Hepatocyte (in vitro differentiated cells): Measurements from ENCODE around the gene VANGL2. TPM values are rescaled to one million over a fixed set of nuclear protein-coding genes. Genes with fewer than 3 reads are reported as not detected.

Experiments used
- DNase-seq: peaks from one replicate; pipeline ENCODE4 v3.0.0-alpha.2; 2016; ENCODE audit warnings: low spot score
- H2AFZ ChIP-seq: fragments of 200-600 bp; sonication (generic); 2 replicates; pipeline ENCODE4 v1.6.0; 2016; ENCODE audit warnings: antibody characterized with exemption, mild to moderate bottlenecking
- H3K27ac ChIP-seq: fragments of 200-600 bp; sonication (generic); 2 replicates; pipeline ENCODE4 v1.5.1; 2016; ENCODE audit warnings: mild to moderate bottlenecking
- H3K27me3 ChIP-seq: fragments of 200-600 bp; sonication (generic); 2 replicates; pipeline ENCODE4 v1.6.1; 2016
- H3K36me3 ChIP-seq: fragments of 200-600 bp; sonication (generic); replicated peaks from 2 replicates; pipeline ENCODE4 v1.5.1; 2016; ENCODE audit warnings: low read depth; ENCODE audit not compliant: insufficient read depth
- H3K4me1 ChIP-seq: fragments of 200-600 bp; sonication (generic); 2 replicates; pipeline ENCODE4 v1.5.1; 2016; ENCODE audit warnings: mild to moderate bottlenecking, moderate library complexity; ENCODE audit not compliant: insufficient read depth
- H3K4me2 ChIP-seq: fragments of 200-600 bp; sonication (generic); 2 replicates; pipeline ENCODE4 v1.6.0; 2016
- H3K4me3 ChIP-seq: fragments of 200-600 bp; sonication (generic); 2 replicates; pipeline ENCODE4 v1.5.1; 2016; ENCODE audit warnings: mild to moderate bottlenecking
- H3K79me2 ChIP-seq: fragments of 200-600 bp; sonication (generic); 2 replicates; pipeline ENCODE4 v1.6.0; 2017; ENCODE audit warnings: mild to moderate bottlenecking
- H3K9me2 ChIP-seq: fragments of 200-600 bp; sonication (generic); replicated peaks from 2 replicates; pipeline ENCODE4 v1.6.0; 2017; ENCODE audit warnings: mild to moderate bottlenecking; ENCODE audit not compliant: insufficient read depth
- H3K9me3 ChIP-seq: fragments of 200-600 bp; sonication (generic); 2 replicates; pipeline ENCODE4 v1.5.1; 2016; ENCODE audit warnings: low read depth, mild to moderate bottlenecking
- H4K20me1 ChIP-seq: fragments of 200-600 bp; sonication (generic); 2 replicates; pipeline ENCODE4 v1.6.0; 2016; ENCODE audit warnings: mild to moderate bottlenecking; ENCODE audit not compliant: insufficient read depth, poor library complexity, severe bottlenecking
- EZH2 ChIP-seq: fragments of 200-600 bp; sonication (generic); IDR thresholded peaks from 2 replicates; pipeline ENCODE4 v1.6.1; 2016; ENCODE audit warnings: antibody characterized with exemption, mild to moderate bottlenecking, borderline replicate concordance
- EZH2phosphoT487 ChIP-seq: fragments of 200-600 bp; sonication (generic); IDR thresholded peaks from one replicate; pipeline ENCODE4 v1.6.1; 2018; ENCODE audit warnings: antibody characterized with exemption, mild to moderate bottlenecking, low read depth, moderate library complexity; ENCODE audit not compliant: unreplicated experiment, severe bottlenecking
- WGBS: methylation state at CpG from one replicate; pipeline ENCODE4 v1.1.6; 2016; ENCODE audit warnings: low lambda C conversion rate; ENCODE audit errors: missing lambda C conversion rate; 5-methylcytosine and 5-hydroxymethylcytosine counted together
- polyA plus RNA-seq: library from polyadenylated mRNA; unstranded; fragments of >200 nt; fragmentation: Nextera tagmentation; extraction: Ambion mirVana; gene quantifications from 2 replicates; pipeline ENCODE4 v1.2.1, GENCODE V29; 2016
- total RNA-seq: library from RNA; depleted of rRNA; stranded (reverse); fragments of >200 nt; gene quantifications from 2 replicates; pipeline ENCODE4 v1.2.3, GENCODE V29; 2014
- TF ChIP-seq, protein P1 (sequence below): fragments of 200-600 bp; sonication (generic); IDR thresholded peaks from 2 replicates; pipeline ENCODE4 v1.5.1; 2016; ENCODE audit warnings: antibody characterized with exemption, mild to moderate bottlenecking; ENCODE audit not compliant: poor library complexity

Gene VANGL2
- total and polyA plus RNA-seq, 2 experiments from 2014 or later, result 8.2 to 10.9 TPM

DNA sequence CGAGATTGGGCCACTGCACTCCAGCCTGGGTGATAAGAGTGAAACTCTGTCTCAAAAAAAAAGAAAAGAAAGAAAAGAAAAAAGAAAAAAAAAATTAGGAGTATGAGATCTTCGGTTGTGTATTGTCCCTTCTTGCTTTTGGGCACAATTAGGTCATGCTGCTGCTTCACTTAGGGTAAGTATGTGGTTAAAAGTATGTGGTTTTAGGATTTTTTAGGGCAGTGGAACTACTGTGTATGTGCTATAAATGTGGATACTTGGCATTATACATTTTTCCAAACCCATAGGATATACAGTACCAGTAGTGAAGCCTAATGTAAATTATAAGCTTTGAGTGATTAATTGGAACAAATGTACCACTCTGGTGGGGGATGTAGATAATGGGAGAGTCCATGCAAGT lies 31.2 kb downstream of the VANGL2 start:
- no peak overlapping the region for H3K4me3 ChIP-seq
- no peaks in the 10 kb centered on the region for H3K9me3 ChIP-seq
- no peak overlapping the region for H2AFZ ChIP-seq
- 89% methylated on average over 2 of the region's 2 CpGs for WGBS
- H3K9me2 ChIP-seq, result no peaks in the 10 kb centered on the region
- H3K4me2 ChIP-seq, result no peak overlapping the region
- no peak for TF ChIP-seq EZH2
- TF ChIP-seq, protein P1, sequence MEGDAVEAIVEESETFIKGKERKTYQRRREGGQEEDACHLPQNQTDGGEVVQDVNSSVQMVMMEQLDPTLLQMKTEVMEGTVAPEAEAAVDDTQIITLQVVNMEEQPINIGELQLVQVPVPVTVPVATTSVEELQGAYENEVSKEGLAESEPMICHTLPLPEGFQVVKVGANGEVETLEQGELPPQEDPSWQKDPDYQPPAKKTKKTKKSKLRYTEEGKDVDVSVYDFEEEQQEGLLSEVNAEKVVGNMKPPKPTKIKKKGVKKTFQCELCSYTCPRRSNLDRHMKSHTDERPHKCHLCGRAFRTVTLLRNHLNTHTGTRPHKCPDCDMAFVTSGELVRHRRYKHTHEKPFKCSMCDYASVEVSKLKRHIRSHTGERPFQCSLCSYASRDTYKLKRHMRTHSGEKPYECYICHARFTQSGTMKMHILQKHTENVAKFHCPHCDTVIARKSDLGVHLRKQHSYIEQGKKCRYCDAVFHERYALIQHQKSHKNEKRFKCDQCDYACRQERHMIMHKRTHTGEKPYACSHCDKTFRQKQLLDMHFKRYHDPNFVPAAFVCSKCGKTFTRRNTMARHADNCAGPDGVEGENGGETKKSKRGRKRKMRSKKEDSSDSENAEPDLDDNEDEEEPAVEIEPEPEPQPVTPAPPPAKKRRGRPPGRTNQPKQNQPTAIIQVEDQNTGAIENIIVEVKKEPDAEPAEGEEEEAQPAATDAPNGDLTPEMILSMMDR, result no peak
- TF ChIP-seq EZH2phosphoT487, result no peak
- H3K4me1 ChIP-seq, result no peaks in the 10 kb centered on the region
- H4K20me1 ChIP-seq, result no peaks in the 10 kb centered on the region
- no peak for DNase-seq
- no peaks in the 10 kb centered on the region for H3K36me3 ChIP-seq
- peaks cover 5% of the 10 kb centered on the region for H3K27me3 ChIP-seq
- no peak overlapping the region for H3K27ac ChIP-seq
- no peaks in the 10 kb centered on the region for H3K79me2 ChIP-seq

DNA sequence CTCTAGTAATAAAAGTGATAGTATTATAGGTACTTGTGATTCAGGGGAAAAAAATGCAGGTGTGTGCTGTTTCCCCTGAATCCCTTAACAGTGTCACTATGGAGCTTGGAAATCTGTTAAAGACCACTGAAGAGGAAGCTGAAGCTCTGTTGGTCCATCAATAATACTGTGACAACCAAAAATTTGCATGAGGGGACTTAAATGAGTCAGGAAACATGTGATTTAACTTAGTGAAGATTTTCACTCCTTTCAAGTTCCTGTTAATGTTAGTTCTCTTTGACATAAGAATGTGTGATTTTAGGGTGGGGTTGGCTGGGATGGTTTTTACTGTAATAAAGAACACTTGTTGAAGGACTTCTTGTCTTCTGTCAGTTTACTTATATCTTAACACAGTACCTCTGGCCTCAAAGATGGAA lies 32.0 kb downstream of the VANGL2 start:
- no peak overlapping the region for H2AFZ ChIP-seq
- H3K9me3 ChIP-seq, result no peaks in the 10 kb centered on the region
- H3K36me3 ChIP-seq, result no peaks in the 10 kb centered on the region
- no peaks in the 10 kb centered on the region for H4K20me1 ChIP-seq
- no peaks in the 10 kb centered on the region for H3K9me2 ChIP-seq
- H3K4me1 ChIP-seq, result no peaks in the 10 kb centered on the region
- TF ChIP-seq EZH2phosphoT487 (no peak), EZH2 (no peak)
- TF ChIP-seq, protein P1, result no peak
- peaks cover 5% of the 10 kb centered on the region for H3K27me3 ChIP-seq
- H3K4me3 ChIP-seq, result no peak overlapping the region
- no peak for DNase-seq
- H3K4me2 ChIP-seq, result no peak overlapping the region
- no peaks in the 10 kb centered on the region for H3K79me2 ChIP-seq
- peak overlapping the region; percentile 54 for H3K27ac ChIP-seq

DNA sequence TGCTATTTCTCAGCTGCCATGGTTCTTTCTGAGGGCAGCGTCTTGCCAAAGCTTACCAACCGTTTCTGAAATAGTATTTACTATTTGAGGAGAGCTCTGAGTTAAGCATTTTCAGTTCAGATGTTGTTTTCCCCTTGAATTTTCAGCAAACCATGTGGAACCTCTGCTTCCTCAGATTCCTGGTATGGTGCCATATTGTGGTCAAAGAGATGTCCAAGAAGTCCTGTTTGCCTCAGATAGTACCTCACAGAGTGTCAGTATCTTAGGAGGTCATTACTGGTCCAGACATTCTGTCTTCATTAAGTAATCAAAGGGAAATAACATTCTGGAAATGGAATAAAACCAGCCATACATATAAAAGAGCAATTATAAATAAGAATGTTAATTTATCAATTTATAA lies 36.6 kb downstream of the VANGL2 start:
- TF ChIP-seq EZH2, result no peak
- TF ChIP-seq EZH2phosphoT487, result no peak
- TF ChIP-seq, protein P1, result no peak
- no peak overlapping the region for H3K27ac ChIP-seq
- WGBS, result 84% methylated on average over 2 of the region's 2 CpGs

More for the DNA sequence above, 36.6 kb downstream of the VANGL2 start:
- Histone ChIP-seq H3K9me3 (no peaks in the 10 kb centered on the region), H3K9me2 (no peaks in the 10 kb centered on the region), H3K27me3 (peaks cover 5% of the 10 kb centered on the region), H2AFZ (no peak overlapping the region), H3K4me3 (no peak overlapping the region), H3K4me1 (no peaks in the 10 kb centered on the region), H3K79me2 (no peaks in the 10 kb centered on the region), H4K20me1 (no peaks in the 10 kb centered on the region), H3K36me3 (no peaks in the 10 kb centered on the region), H3K4me2 (no peak overlapping the region)
- DNase-seq, result no peak
